Esophagus muscularis mucosa (tissue), 4 donors: ENCODE measurements around the gene GPR156. TPM values are rescaled to one million over a fixed set of nuclear protein-coding genes. Genes with fewer than 3 reads are reported as not detected.
"Not testable (repeated sequence)": the region's sequence is repeated elsewhere in the genome, so short reads cannot be mapped to it uniquely, and the experiment has no call there.

Source experiments
- DNase-seq: peaks from one replicate; pipeline ENCODE4 v3.0.0-alpha.2; 2017; ENCODE audit errors: extremely low spot score
- H3K27ac ChIP-seq, 4 donors: fragments of 200-600 bp; sonication (generic); replicated peaks in 1 of 4; 1 replicate in 3 of 4; 2 replicates in 1 of 4; pipeline ENCODE4 v1.5.1; 2016 to 2019; ENCODE audit warnings: mild to moderate bottlenecking in 1 of 4
- H3K27me3 ChIP-seq, 4 donors: fragments of 200-600 bp; sonication (generic); one replicate each; pipeline versions ENCODE4 v1.5.1 to v1.6.0; 2016 to 2019
- H3K36me3 ChIP-seq, 4 donors: fragments of 200-600 bp; sonication (generic); one replicate each; pipeline ENCODE4 v1.5.1; 2016 to 2019
- H3K4me1 ChIP-seq, 4 donors: fragments of 200-600 bp; sonication (generic); one replicate each; pipeline ENCODE4 v1.5.1; 2016 to 2019
- H3K4me3 ChIP-seq, 4 donors: fragments of 200-600 bp; sonication (generic); 1 replicate in 2 of 4; 2 replicates in 2 of 4; pipeline ENCODE4 v1.5.1; 2016 to 2019; ENCODE audit warnings: mild to moderate bottlenecking in 4 of 4, moderate library complexity in 1 of 4
- H3K9me3 ChIP-seq, 4 donors: fragments of 200-600 bp; sonication (generic); 1 replicate in 3 of 4; 2 replicates in 1 of 4; pipeline ENCODE4 v1.5.1; 2016 to 2019
- CTCF ChIP-seq, 3 experiments: fragments of 200-600 bp in 2 of 3; fragments of 450-650 bp in 1 of 3; sonication (generic) in 2 of 3; IDR thresholded peaks; one replicate each; pipeline ENCODE4 v1.5.1; 2017 to 2019; ENCODE audit warnings: antibody characterized with exemption in 3 of 3, mild to moderate bottlenecking in 2 of 3, moderate library complexity in 1 of 3
- EP300 ChIP-seq: sonication (generic); formaldehyde crosslinking; IDR thresholded peaks from one replicate; pipeline ENCODE4 v1.6.1; 2017; ENCODE audit warnings: antibody characterized with exemption
- POLR2A ChIP-seq: fragments of 450-650 bp; IDR thresholded peaks from one replicate; pipeline ENCODE4 v1.6.1; 2017; ENCODE audit warnings: antibody characterized with exemption, moderate library complexity, mild to moderate bottlenecking, low read depth
- POLR2AphosphoS5 ChIP-seq, 2 donors: sonication (generic); formaldehyde crosslinking; IDR thresholded peaks; one replicate each; pipeline ENCODE4 v1.6.1; 2017; ENCODE audit warnings: antibody characterized with exemption in 2 of 2
- WGBS: methylation state at CpG from one replicate; pipeline ENCODE4 v1.1.5; 2018; 5-methylcytosine and 5-hydroxymethylcytosine counted together
- intact Hi-C: fragments of 100-400 bp; cut with DNase I; formaldehyde crosslinking; loops from one replicate; pipeline ENCODE4 v1.15.1; 2023
- total RNA-seq, 4 donors: library from RNA; depleted of rRNA; stranded (reverse); fragments of >200 nt; gene quantifications; one replicate each; pipeline versions ENCODE4 v1.1.0 to v1.2.1, GENCODE V29; 2016

Gene GPR156
- total RNA-seq, 4 donors from 2014 or later, result 0.33 to 2.1 (median 0.60) TPM

GRCh38 chr3:120157113-120157512 is 127.9 kb downstream of the GPR156 start:
- no peak overlapping the region for H3K27ac ChIP-seq
- no peak for DNase-seq
- intact Hi-C loops, result loop anchor here (5.0 kb wide), 1 partner anchor 60 kb away; no protein-coding TSS in a partner anchor
- H3K4me3 ChIP-seq, result no peak overlapping the region
- WGBS, result 76% methylated on average over 3 of the region's 3 CpGs
- TF ChIP-seq CTCF (IDR thresholded peaks at IDR 0.05) (no peak), POLR2AphosphoS5 (IDR thresholded peaks at IDR 0.05) (no peak), POLR2A (no peak), EP300 (no peak)
- H3K4me1 ChIP-seq, result peaks cover 7 to 18% (median 15%) of the 10 kb centered on the region in 4 donors
- peaks cover 0 to 4% (median 2%) of the 10 kb centered on the region in 4 donors for H3K9me3 ChIP-seq
- H3K27me3 ChIP-seq, result no peaks in the 10 kb centered on the region
- no peaks in the 10 kb centered on the region for H3K36me3 ChIP-seq

- H3K27ac ChIP-seq, result no peak overlapping the region
- TF ChIP-seq EP300 (no peak), POLR2A (no peak), CTCF (IDR thresholded peaks at IDR 0.05) (no peak), POLR2AphosphoS5 (IDR thresholded peaks at IDR 0.05) (no peak)
- no peaks in the 10 kb centered on the region for H3K36me3 ChIP-seq
- intact Hi-C loops, result loop anchor here (5.0 kb wide), 1 partner anchor 59 kb away; no protein-coding TSS in a partner anchor
- H3K4me3 ChIP-seq, result no peak overlapping the region
- H3K4me1 ChIP-seq, result peaks cover 7 to 18% (median 15%) of the 10 kb centered on the region in 4 donors
- peaks cover 0 to 4% (median 2%) of the 10 kb centered on the region in 4 donors for H3K9me3 ChIP-seq
- no peak for DNase-seq
- H3K27me3 ChIP-seq, result no peaks in the 10 kb centered on the region
These were observed 128.3 kb downstream of the GPR156 start for GRCh38 chr3:120156699-120157098.

- not testable (repeated sequence) for H3K9me3 ChIP-seq, H3K4me3 ChIP-seq, DNase-seq, H3K27ac ChIP-seq, H3K27me3 ChIP-seq, H3K36me3 ChIP-seq
- peaks cover 7 to 17% (median 14%) of the 10 kb centered on the region in 4 donors for H3K4me1 ChIP-seq
- intact Hi-C loops, result loop anchor here (5.0 kb wide), 1 partner anchor 58 kb away; no protein-coding TSS in a partner anchor
- 77% methylated on average over 3 of the region's 3 CpGs for WGBS
These were observed 129.3 kb downstream of the GPR156 start for GRCh38 chr3:120155694-120156093.

- no peak for DNase-seq
- H3K36me3 ChIP-seq, result no peaks in the 10 kb centered on the region
- H3K4me1 ChIP-seq, result peaks cover 4 to 11% (median 8%) of the 10 kb centered on the region in 4 donors
- TF ChIP-seq EP300 (no peak), POLR2A (no peak), CTCF (IDR thresholded peaks at IDR 0.05) (no peak)
- peaks cover 0 to 4% (median 2%) of the 10 kb centered on the region in 4 donors for H3K9me3 ChIP-seq
- H3K4me3 ChIP-seq, result no peak overlapping the region
- intact Hi-C loops, result loop anchor here (5.0 kb wide), 1 partner anchor 58 kb away; no protein-coding TSS in a partner anchor
- no peaks in the 10 kb centered on the region for H3K27me3 ChIP-seq
- no peak overlapping the region for H3K27ac ChIP-seq
These were observed 129.9 kb downstream of the GPR156 start for GRCh38 chr3:120155108-120155507.

- 37% methylated on average over 2 of the region's 2 CpGs for WGBS
- DNase-seq, result no peak
- TF ChIP-seq POLR2AphosphoS5 (IDR thresholded peaks at IDR 0.05) (no peak), POLR2A (no peak), CTCF (IDR thresholded peaks at IDR 0.05) (no peak), EP300 (no peak)
- Histone ChIP-seq H3K36me3 (no peaks in the 10 kb centered on the region), H3K4me1 (peaks cover 0 to 2% (median 0%) of the 10 kb centered on the region in 4 donors), H3K27ac (no peak overlapping the region), H3K27me3 (no peaks in the 10 kb centered on the region), H3K4me3 (no peak overlapping the region), H3K9me3 (peaks cover 0 to 4% (median 2%) of the 10 kb centered on the region in 4 donors)
- intact Hi-C loops, result no loop called here
These were observed 131.7 kb downstream of the GPR156 start for GRCh38 chr3:120153294-120153693.
